Activated naive CD8-positive, alpha-beta T cell treated with anti-CD3 and anti-CD28 coated beads for 36 hours (primary cell): ENCODE measurements around the gene CD3D. TPM values are rescaled to one million over a fixed set of nuclear protein-coding genes. Genes with fewer than 3 reads are reported as not detected.
A peak's percentile ranks its signal among the peaks of the same experiment; 100 is the strongest.

ENCODE experiments used
- DNase-seq: peaks from one replicate; pipeline ENCODE4 v3.0.0; 2021
- H3K27ac Mint-ChIP-seq: one replicate; pipeline ENCODE4 v1.8.0; 2022; ENCODE audit warnings: mild to moderate bottlenecking, moderate library complexity, mixed read lengths
- H3K27me3 Mint-ChIP-seq: one replicate; pipeline ENCODE4 v1.8.0; 2022; ENCODE audit warnings: mild to moderate bottlenecking, mixed read lengths
- H3K36me3 Mint-ChIP-seq: one replicate; pipeline ENCODE4 v1.8.0; 2021; ENCODE audit warnings: mild to moderate bottlenecking, mixed read lengths
- H3K4me1 Mint-ChIP-seq: one replicate; pipeline ENCODE4 v1.8.0; 2021; ENCODE audit warnings: mixed read lengths
- H3K4me3 Mint-ChIP-seq: one replicate; pipeline ENCODE4 v1.8.0; 2022; ENCODE audit warnings: mild to moderate bottlenecking, moderate library complexity, mixed read lengths
- H3K9me3 Mint-ChIP-seq: one replicate; pipeline ENCODE4 v1.8.0; 2022; ENCODE audit warnings: mixed read lengths
- total RNA-seq, 2 experiments: library from RNA; stranded (reverse); gene quantifications; one replicate each; pipeline ENCODE4 v1.2.3, GENCODE V29; 2021

Gene CD3D
- total RNA-seq, 2 experiments from 2014 or later = 341 to 350 TPM

GRCh38 chr11:118349475-118349874 lies 7.0 kb upstream of the CD3D start:
- no peak for DNase-seq
- Mint-ChIP-seq H3K4me3 (peak overlapping the region; percentile 0), H3K27me3 (no peaks in the 10 kb centered on the region), H3K36me3 (peaks cover 52% of the 10 kb centered on the region), H3K4me1 (peaks cover 50% of the 10 kb centered on the region), H3K27ac (peak overlapping the region; percentile 62), H3K9me3 (no peaks in the 10 kb centered on the region)

GRCh38 chr11:118343981-118344515 lies 1.5 kb upstream of the CD3D start, which contains the start of gene CD3G:
TSS of gene CD3G (plus strand) at chr11:118344344. CDS start at chr11:118344424, 80 bp downstream.
- Mint-ChIP-seq H3K9me3 (no peaks in the 10 kb centered on the region), H3K27ac (peak within 1 kb of the TSS; percentile 98), H3K36me3 (peaks cover 66% of the 10 kb centered on the region), H3K4me3 (peak within 1 kb of the TSS; percentile 94), H3K4me1 (peaks cover 58% of the 10 kb centered on the region), H3K27me3 (no peaks in the 10 kb centered on the region)
- peak; percentile 79 for DNase-seq

GRCh38 chr11:118343248-118343647 lies 743 bp upstream of the CD3D start:
- DNase-seq = peak; percentile 38
- H3K27ac Mint-ChIP-seq = peak overlapping the region; percentile 98
- peaks cover 66% of the 10 kb centered on the region for H3K36me3 Mint-ChIP-seq
- H3K4me1 Mint-ChIP-seq = peaks cover 58% of the 10 kb centered on the region
- H3K27me3 Mint-ChIP-seq = no peaks in the 10 kb centered on the region
- peak overlapping the region; percentile 94 for H3K4me3 Mint-ChIP-seq
- no peaks in the 10 kb centered on the region for H3K9me3 Mint-ChIP-seq

GRCh38 chr11:118341815-118342489 lies 553 bp downstream of the CD3D start:
- DNase-seq = no peak
- no peaks in the 10 kb centered on the region for H3K27me3 Mint-ChIP-seq
- peaks cover 52% of the 10 kb centered on the region for H3K4me1 Mint-ChIP-seq
- peaks cover 69% of the 10 kb centered on the region for H3K36me3 Mint-ChIP-seq
- peak overlapping the region; percentile 94 for H3K4me3 Mint-ChIP-seq
- no peaks in the 10 kb centered on the region for H3K9me3 Mint-ChIP-seq
- H3K27ac Mint-ChIP-seq = peak overlapping the region; percentile 98

- H3K4me1 Mint-ChIP-seq = peaks cover 50% of the 10 kb centered on the region
- H3K9me3 Mint-ChIP-seq = peaks cover 2% of the 10 kb centered on the region
- H3K27me3 Mint-ChIP-seq = no peaks in the 10 kb centered on the region
- peak overlapping the region; percentile 98 for H3K27ac Mint-ChIP-seq
- DNase-seq = no peak
- peaks cover 70% of the 10 kb centered on the region for H3K36me3 Mint-ChIP-seq
- peak overlapping the region; percentile 94 for H3K4me3 Mint-ChIP-seq
Observed at GRCh38 chr11:118341261-118341660, 1.2 kb downstream of the CD3D start.

GRCh38 chr11:118340449-118340848 lies 2.1 kb downstream of the CD3D start:
- Mint-ChIP-seq H3K4me1 (peaks cover 47% of the 10 kb centered on the region), H3K27ac (peak overlapping the region; percentile 98), H3K27me3 (no peaks in the 10 kb centered on the region), H3K9me3 (peaks cover 2% of the 10 kb centered on the region), H3K36me3 (peaks cover 64% of the 10 kb centered on the region), H3K4me3 (peak overlapping the region; percentile 94)
- no peak for DNase-seq

- Mint-ChIP-seq H3K27me3 (no peaks in the 10 kb centered on the region), H3K27ac (peak overlapping the region; percentile 98), H3K4me3 (peak overlapping the region; percentile 94), H3K36me3 (peaks cover 62% of the 10 kb centered on the region), H3K4me1 (peaks cover 49% of the 10 kb centered on the region), H3K9me3 (peaks cover 2% of the 10 kb centered on the region)
- no peak for DNase-seq
Observed at GRCh38 chr11:118339281-118339961, 3.1 kb downstream of the CD3D start.

GRCh38 chr11:118338637-118339061 lies 3.9 kb downstream of the CD3D start:
- peak; percentile 87 for DNase-seq
- Mint-ChIP-seq H3K4me3 (peak overlapping the region; percentile 94), H3K4me1 (peaks cover 47% of the 10 kb centered on the region), H3K9me3 (peaks cover 2% of the 10 kb centered on the region), H3K36me3 (peaks cover 62% of the 10 kb centered on the region), H3K27ac (peak overlapping the region; percentile 98), H3K27me3 (no peaks in the 10 kb centered on the region)

GRCh38 chr11:118334745-118335144 lies 7.8 kb downstream of the CD3D start:
- Mint-ChIP-seq H3K4me3 (peak overlapping the region; percentile 59), H3K27me3 (no peaks in the 10 kb centered on the region), H3K9me3 (peaks cover 4% of the 10 kb centered on the region), H3K4me1 (peaks cover 39% of the 10 kb centered on the region), H3K36me3 (peaks cover 44% of the 10 kb centered on the region), H3K27ac (peak overlapping the region; percentile 82)
- no peak for DNase-seq

GRCh38 chr11:118328745-118329144 lies 13.8 kb downstream of the CD3D start:
- H3K27me3 Mint-ChIP-seq = no peaks in the 10 kb centered on the region
- H3K4me3 Mint-ChIP-seq = no peak overlapping the region
- no peak overlapping the region for H3K27ac Mint-ChIP-seq
- no peak for DNase-seq
- H3K9me3 Mint-ChIP-seq = peaks cover 2% of the 10 kb centered on the region
- peaks cover 12% of the 10 kb centered on the region for H3K4me1 Mint-ChIP-seq
- peaks cover 14% of the 10 kb centered on the region for H3K36me3 Mint-ChIP-seq

GRCh38 chr11:118325283-118325682 lies 17.2 kb downstream of the CD3D start:
- Mint-ChIP-seq H3K27ac (no peak overlapping the region), H3K9me3 (peaks cover under 1% of the 10 kb centered on the region), H3K36me3 (peaks cover 17% of the 10 kb centered on the region), H3K4me3 (no peak overlapping the region), H3K4me1 (peaks cover 20% of the 10 kb centered on the region), H3K27me3 (no peaks in the 10 kb centered on the region)
- DNase-seq = no peak

- Mint-ChIP-seq H3K36me3 (peaks cover 22% of the 10 kb centered on the region), H3K27me3 (no peaks in the 10 kb centered on the region), H3K4me1 (peaks cover 36% of the 10 kb centered on the region), H3K27ac (no peak overlapping the region), H3K4me3 (no peak overlapping the region), H3K9me3 (peaks cover 4% of the 10 kb centered on the region)
- DNase-seq = no peak
Observed at GRCh38 chr11:118322721-118323120, 19.8 kb downstream of the CD3D start.

- peaks cover 6% of the 10 kb centered on the region for H3K9me3 Mint-ChIP-seq
- H3K4me1 Mint-ChIP-seq = peaks cover 44% of the 10 kb centered on the region
- H3K27ac Mint-ChIP-seq = peak overlapping the region; percentile 43
- no peak for DNase-seq
- H3K27me3 Mint-ChIP-seq = no peaks in the 10 kb centered on the region
- peaks cover 30% of the 10 kb centered on the region for H3K36me3 Mint-ChIP-seq
- no peak overlapping the region for H3K4me3 Mint-ChIP-seq
Observed at GRCh38 chr11:118321386-118322082, 21.0 kb downstream of the CD3D start.

- H3K27ac Mint-ChIP-seq = peak overlapping the region; percentile 16
- H3K9me3 Mint-ChIP-seq = peaks cover 6% of the 10 kb centered on the region
- H3K27me3 Mint-ChIP-seq = no peaks in the 10 kb centered on the region
- H3K4me3 Mint-ChIP-seq = no peak overlapping the region
- peaks cover 33% of the 10 kb centered on the region for H3K36me3 Mint-ChIP-seq
- no peak for DNase-seq
- peaks cover 54% of the 10 kb centered on the region for H3K4me1 Mint-ChIP-seq
Observed at GRCh38 chr11:118320515-118320914, 22.0 kb downstream of the CD3D start.

GRCh38 chr11:118319337-118319707 lies 23.2 kb downstream of the CD3D start:
- H3K27ac Mint-ChIP-seq = peak overlapping the region; percentile 5
- H3K36me3 Mint-ChIP-seq = peaks cover 38% of the 10 kb centered on the region
- peaks cover 6% of the 10 kb centered on the region for H3K9me3 Mint-ChIP-seq
- no peak for DNase-seq
- peaks cover 65% of the 10 kb centered on the region for H3K4me1 Mint-ChIP-seq
- no peaks in the 10 kb centered on the region for H3K27me3 Mint-ChIP-seq
- no peak overlapping the region for H3K4me3 Mint-ChIP-seq
